ENCODE results near the gene LBH.

GRCh38 chr2:30233271-30234009 is 2.1 kb downstream of the LBH start:
- TF ChIP-seq CTCF (IDR thresholded peaks at IDR 0.05) (no peak), POLR2A (IDR thresholded peaks at IDR 0.05) (no peak)
